ENCODE data around the gene IFITM5. TPM values are rescaled to one million over a fixed set of nuclear protein-coding genes. Genes with fewer than 3 reads are reported as not detected.

The IFITM5 gene
- total and polyA plus RNA-seq, 7 donors: not detected

- peak; percentile 40 for DNase-seq
- Histone ChIP-seq H3K27ac (no peak overlapping the region), H3K36me3 (no peaks in the 10 kb centered on the region), H3K27me3 (peaks cover 20 to 68% (median 42%) of the 10 kb centered on the region in 3 donors), H3K4me1 (peaks cover 0 to 30% (median 23%) of the 10 kb centered on the region in 4 donors), H3K4me3 (no peak overlapping the region), H3K9me3 (no peaks in the 10 kb centered on the region)
- 84 to 90% methylated on average over 8 of the region's 8 CpGs for WGBS, 2 donors
- intact Hi-C loops (cut with DNase I): loop anchor here (5.0 kb wide), 3 partner anchors 34 to 166 kb away; partner anchors contain the start of gene PTDSS2
- no peak for TF ChIP-seq EP300 (IDR thresholded peaks at IDR 0.05)
- TF ChIP-seq POLR2A (IDR thresholded peaks at IDR 0.05): no peak
- TF ChIP-seq, protein P1, sequence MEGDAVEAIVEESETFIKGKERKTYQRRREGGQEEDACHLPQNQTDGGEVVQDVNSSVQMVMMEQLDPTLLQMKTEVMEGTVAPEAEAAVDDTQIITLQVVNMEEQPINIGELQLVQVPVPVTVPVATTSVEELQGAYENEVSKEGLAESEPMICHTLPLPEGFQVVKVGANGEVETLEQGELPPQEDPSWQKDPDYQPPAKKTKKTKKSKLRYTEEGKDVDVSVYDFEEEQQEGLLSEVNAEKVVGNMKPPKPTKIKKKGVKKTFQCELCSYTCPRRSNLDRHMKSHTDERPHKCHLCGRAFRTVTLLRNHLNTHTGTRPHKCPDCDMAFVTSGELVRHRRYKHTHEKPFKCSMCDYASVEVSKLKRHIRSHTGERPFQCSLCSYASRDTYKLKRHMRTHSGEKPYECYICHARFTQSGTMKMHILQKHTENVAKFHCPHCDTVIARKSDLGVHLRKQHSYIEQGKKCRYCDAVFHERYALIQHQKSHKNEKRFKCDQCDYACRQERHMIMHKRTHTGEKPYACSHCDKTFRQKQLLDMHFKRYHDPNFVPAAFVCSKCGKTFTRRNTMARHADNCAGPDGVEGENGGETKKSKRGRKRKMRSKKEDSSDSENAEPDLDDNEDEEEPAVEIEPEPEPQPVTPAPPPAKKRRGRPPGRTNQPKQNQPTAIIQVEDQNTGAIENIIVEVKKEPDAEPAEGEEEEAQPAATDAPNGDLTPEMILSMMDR (IDR thresholded peaks at IDR 0.05): no peak
- TF ChIP-seq POLR2AphosphoS5 (IDR thresholded peaks at IDR 0.05): no peak
Measured at GRCh38 chr11:285894-286220, 13.5 kb downstream of the IFITM5 start.

DNA sequence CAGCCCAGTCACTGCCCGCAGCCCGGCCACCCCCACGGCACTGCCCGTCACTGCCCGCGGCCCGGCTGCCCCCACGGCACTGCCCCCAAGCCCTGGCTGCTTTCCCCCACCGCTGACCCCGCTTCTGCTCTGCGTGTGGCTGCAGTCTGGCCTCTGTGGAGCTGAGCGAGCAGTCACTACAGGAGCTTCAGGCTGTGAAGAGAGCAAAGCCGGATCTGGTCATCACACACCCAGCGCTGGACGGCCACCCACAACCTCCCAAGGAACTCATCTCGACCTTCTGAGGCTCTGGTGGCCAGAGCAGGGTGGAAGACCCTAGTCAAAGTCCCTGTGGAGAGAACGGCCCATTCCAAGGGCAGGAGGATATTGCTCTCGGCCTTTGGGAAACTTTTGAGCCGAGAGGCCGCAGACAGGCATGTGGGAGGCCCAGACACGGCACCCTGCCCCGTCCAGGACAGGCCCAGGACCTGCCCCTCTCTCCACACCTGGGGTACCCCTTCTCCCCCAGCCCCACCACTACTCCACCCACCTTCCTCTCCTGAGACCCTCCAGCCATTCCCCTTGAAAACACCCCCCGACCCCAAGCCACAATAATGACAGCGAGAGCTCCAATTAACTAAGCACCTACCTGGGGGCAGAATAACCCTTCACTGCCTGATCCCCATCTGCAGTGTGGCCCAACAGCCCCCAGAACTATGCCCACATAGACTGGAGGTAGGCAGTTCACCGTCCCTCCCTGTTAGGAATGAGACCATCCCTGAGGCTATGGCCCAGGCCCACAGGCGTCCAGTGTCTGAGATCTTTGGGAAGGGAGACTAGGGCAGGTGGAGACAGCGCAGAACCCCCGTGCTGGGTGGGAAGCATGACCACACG, 14.1 kb downstream of the IFITM5 start:
- intact Hi-C loops (cut with DNase I): loop anchor here (5.0 kb wide), 3 partner anchors 33 to 167 kb away; partner anchors contain the start of gene PTDSS2
- Histone ChIP-seq H3K4me3 (no peak overlapping the region), H3K27ac (no peak overlapping the region), H3K27me3 (peaks cover 26 to 74% (median 48%) of the 10 kb centered on the region in 3 donors), H3K4me1 (peaks cover 0 to 35% (median 29%) of the 10 kb centered on the region in 4 donors), H3K9me3 (no peaks in the 10 kb centered on the region), H3K36me3 (no peaks in the 10 kb centered on the region)
- peak; percentile 53 for DNase-seq
- WGBS, 2 donors: 86 to 88% methylated on average over 29 of the region's 29 CpGs
- TF ChIP-seq EP300 (IDR thresholded peaks at IDR 0.05) (no peak), POLR2A (IDR thresholded peaks at IDR 0.05) (no peak), POLR2AphosphoS5 (IDR thresholded peaks at IDR 0.05) (no peak)
- TF ChIP-seq, protein P1 (IDR thresholded peaks at IDR 0.05): no peak

DNA sequence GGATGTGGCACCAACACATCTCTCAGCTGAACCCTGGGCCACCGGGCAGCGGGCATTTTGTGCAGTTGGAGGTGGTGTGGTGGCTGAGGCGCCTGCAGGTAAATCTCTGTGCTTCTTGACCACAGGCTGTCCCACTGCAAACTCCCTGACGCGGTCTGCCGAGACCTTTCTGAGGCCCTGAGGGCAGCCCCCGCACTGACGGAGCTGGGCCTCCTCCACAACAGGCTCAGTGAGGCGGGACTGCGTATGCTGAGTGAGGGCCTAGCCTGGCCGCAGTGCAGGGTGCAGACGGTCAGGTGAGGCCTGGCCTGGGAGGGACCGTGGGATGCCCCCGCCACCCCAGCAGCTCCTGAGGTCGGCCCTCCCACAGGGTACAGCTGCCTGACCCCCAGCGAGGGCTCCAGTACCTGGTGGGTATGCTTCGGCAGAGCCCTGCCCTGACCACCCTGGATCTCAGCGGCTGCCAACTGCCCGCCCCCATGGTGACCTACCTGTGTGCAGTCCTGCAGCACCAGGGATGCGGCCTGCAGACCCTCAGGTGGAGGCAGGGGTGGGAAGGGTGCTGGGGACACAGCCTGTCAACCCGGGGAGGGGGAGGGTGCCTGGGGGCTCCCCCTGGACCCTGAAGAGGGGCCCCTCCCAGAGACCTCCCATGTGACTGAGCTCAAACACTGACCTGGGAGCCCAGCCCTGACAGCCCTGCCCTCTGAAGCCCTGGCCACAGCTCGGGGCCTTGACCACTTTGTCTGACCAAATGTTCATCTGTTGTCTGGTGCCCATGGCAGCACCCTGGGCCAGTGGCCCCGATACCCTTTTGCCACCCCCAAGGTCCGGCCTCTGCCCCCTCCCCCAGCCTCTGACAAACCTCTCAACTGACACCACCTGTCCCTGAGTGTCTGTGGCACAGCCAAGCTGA, 15.0 kb downstream of the IFITM5 start:
- Histone ChIP-seq H3K4me1 (peaks cover 0 to 36% (median 31%) of the 10 kb centered on the region in 4 donors), H3K27me3 (peaks cover 34 to 83% (median 57%) of the 10 kb centered on the region in 3 donors), H3K27ac (no peak overlapping the region), H3K4me3 (no peak overlapping the region), H3K36me3 (no peaks in the 10 kb centered on the region), H3K9me3 (no peaks in the 10 kb centered on the region)
- peak; percentile 57 for DNase-seq
- TF ChIP-seq POLR2A (IDR thresholded peaks at IDR 0.05) (no peak), POLR2AphosphoS5 (IDR thresholded peaks at IDR 0.05) (no peak), EP300 (IDR thresholded peaks at IDR 0.05) (no peak)
- TF ChIP-seq, protein P1 (IDR thresholded peaks at IDR 0.05): no peak
- 89 to 90% methylated on average over 24 of the region's 24 CpGs for WGBS, 2 donors
- intact Hi-C loops (cut with DNase I): loop anchor here (5.0 kb wide), 3 partner anchors 32 to 168 kb away; partner anchors contain the start of gene PTDSS2

DNA sequence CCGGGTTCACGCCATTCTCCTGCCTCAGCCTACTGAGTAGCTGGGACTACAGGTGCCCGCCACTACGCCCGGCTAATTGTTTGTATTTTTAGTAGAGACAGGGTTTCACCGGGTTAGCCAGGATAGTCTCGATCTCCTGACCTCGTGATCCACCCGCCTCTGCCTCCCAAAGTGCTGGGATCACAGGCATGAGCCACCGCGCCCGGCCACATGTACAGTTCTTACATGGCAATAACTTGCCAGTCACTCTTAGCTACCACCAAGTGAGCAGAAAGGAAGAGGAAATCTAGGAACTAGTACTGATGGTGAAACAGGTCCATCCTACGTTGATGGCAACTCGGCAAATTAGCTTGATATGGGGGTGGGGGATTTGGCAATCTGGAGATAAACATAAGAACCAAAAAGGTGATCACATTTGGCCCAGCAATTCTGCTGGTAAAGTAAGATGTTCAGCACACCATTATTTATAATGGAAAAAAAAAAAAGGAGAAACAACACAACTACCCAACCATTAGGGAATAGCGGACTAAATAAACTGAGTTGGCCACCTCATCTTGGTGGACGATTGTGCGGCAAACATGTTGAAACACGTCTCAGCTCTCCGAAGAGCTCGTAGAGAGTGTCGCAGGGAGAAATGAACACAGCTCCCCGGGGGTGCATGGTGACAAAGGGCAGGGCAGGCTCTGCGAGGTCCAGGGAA, 15.8 kb downstream of the IFITM5 start:
- intact Hi-C loops (cut with DNase I): no loop called here
- 87 to 88% methylated on average over 23 of the region's 23 CpGs for WGBS, 2 donors
- Histone ChIP-seq H3K36me3 (no peaks in the 10 kb centered on the region), H3K4me3 (no peak overlapping the region), H3K27me3 (peaks cover 43 to 90% (median 65%) of the 10 kb centered on the region in 3 donors), H3K27ac (no peak overlapping the region), H3K9me3 (no peaks in the 10 kb centered on the region), H3K4me1 (peaks cover 0 to 40% (median 33%) of the 10 kb centered on the region in 4 donors)
- no peak for DNase-seq
- TF ChIP-seq, protein P1 (IDR thresholded peaks at IDR 0.05): no peak
- no peak for TF ChIP-seq EP300 (IDR thresholded peaks at IDR 0.05)
- no peak for TF ChIP-seq POLR2AphosphoS5 (IDR thresholded peaks at IDR 0.05)
- TF ChIP-seq POLR2A (IDR thresholded peaks at IDR 0.05): no peak

Measured in sigmoid colon (tissue), 7 donors.